ENCODE measurements around the gene OSBPL2. TPM values are rescaled to one million over a fixed set of nuclear protein-coding genes. Genes with fewer than 3 reads are reported as not detected.

OSBPL2 gene
- total RNA-seq, 1 donor from 2014 or later = 26.6 TPM

DNA sequence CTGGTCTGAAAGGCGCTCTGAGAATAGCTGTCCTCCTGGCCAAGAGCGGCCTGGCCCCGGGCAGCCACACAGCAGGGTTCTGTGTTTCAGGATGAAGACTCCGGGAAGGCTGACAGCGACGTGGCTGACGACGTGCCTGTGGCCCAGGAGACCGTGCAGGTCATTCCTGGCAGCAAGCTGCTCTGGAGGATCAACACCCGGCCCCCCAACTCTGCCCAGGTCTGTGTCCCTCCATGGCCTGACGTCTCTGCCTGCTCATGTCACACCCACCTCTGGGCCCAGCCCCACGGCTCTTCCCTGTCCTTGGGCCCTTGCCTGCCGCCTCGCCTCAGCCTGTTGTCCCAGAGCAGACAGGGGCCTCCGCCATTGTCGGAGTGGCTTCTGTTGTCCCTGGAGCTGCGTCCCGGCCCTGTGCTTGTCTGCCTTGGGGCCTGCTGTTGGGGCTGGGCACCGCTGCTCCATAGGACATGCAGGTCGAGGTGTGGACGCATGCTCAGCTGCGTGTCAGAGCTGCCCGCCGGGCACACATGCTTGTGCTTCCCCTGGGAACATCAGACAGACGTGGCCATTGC, 48.3 kb downstream of the OSBPL2 start:
- Histone ChIP-seq H3K4me1 (ENCODE audit: control insufficient read depth in 3 of 3, insufficient read depth in 3 of 3, low read length in 3 of 3) (peaks cover 11 to 27% (median 21%) of the 10 kb centered on the region in 3 donors), H3K9me3 (ENCODE audit: control insufficient read depth in 3 of 3, low read length in 3 of 3) (no peaks in the 10 kb centered on the region), H3K9ac (ENCODE audit: low read depth in 1 of 3, low read length in 3 of 3) (peak overlapping the region in 1 of 3 donors; percentile 25), H3K36me3 (ENCODE audit: control insufficient read depth in 3 of 3, insufficient read depth in 3 of 3, low read length in 3 of 3) (peaks cover 35 to 64% (median 59%) of the 10 kb centered on the region in 3 donors), H3K27me3 (ENCODE audit: control insufficient read depth in 3 of 3, insufficient read depth in 3 of 3, low read length in 3 of 3) (no peaks in the 10 kb centered on the region), H3K4me3 (ENCODE audit: low read length in 3 of 3) (no peak overlapping the region), H3K27ac (ENCODE audit: low read depth, low read length) (peak overlapping the region; percentile 59)

DNA sequence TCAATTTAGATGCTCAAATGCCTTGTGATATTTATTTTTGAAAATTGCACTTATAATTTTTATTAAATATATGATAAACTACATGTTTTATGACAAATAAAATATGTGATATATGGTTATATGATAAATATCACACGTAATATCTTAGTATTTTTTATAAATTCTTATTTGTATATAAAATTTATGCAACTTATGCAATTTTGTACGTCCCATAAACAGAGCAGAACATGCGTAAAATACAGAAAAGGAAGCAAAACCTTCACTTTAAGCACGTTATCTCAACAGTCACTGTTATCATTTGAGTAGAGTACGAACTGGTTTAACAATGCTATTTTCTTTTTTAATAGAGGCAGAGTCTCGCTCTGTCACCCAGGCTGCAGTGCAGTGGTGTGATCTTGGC, 48.8 kb downstream of the OSBPL2 start:
- H3K4me3 ChIP-seq (ENCODE audit: low read length in 3 of 3) = no peak overlapping the region
- H3K9ac ChIP-seq (ENCODE audit: low read depth in 1 of 3, low read length in 3 of 3) = no peak overlapping the region
- no peak overlapping the region for H3K27ac ChIP-seq (ENCODE audit: low read depth, low read length)
- H3K27me3 ChIP-seq (ENCODE audit: control insufficient read depth in 3 of 3, insufficient read depth in 3 of 3, low read length in 3 of 3) = no peaks in the 10 kb centered on the region
- H3K4me1 ChIP-seq (ENCODE audit: control insufficient read depth in 3 of 3, insufficient read depth in 3 of 3, low read length in 3 of 3) = peaks cover 11 to 25% (median 21%) of the 10 kb centered on the region in 3 donors
- H3K36me3 ChIP-seq (ENCODE audit: control insufficient read depth in 3 of 3, insufficient read depth in 3 of 3, low read length in 3 of 3) = peaks cover 35 to 62% (median 57%) of the 10 kb centered on the region in 3 donors
- H3K9me3 ChIP-seq (ENCODE audit: control insufficient read depth in 3 of 3, low read length in 3 of 3) = no peaks in the 10 kb centered on the region

DNA sequence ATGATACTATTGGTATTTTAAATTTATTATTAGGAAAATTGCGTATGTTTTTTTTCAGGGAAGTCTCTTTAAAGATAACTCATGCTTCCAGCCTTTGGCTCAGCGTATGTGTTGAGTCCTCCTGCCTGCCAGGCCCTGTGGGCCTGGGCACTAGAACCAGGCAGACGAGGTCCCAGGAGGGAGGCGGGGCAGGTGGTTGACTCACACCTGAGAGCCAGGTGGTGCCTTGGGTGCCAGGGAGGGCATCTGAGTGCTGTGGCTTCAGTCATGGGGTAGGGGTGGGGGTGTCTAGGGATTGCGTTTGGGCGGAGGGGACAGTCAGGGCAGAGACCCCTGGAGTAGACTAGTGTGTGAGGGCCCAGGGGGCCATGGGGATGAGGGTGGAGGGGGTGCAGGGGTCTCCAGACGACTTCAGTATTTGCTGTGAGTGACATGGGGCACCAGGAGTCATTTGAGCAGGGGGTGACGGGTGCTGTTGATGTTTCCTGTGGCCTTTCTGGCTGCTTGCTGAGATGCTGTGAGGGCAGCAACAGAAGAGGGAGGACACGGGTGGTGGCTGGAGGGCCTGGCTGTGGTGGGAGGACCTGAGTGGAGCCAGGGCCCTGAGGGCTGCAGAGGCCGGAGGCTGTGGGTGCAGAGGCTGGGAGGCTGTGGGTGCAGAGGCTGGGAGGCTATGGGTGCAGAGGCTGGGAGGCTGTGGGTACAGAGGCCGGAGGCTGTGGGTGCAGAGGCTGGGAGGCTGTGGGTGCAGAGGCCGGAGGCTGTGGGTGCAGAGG, 49.6 kb downstream of the OSBPL2 start:
- H3K27ac ChIP-seq (ENCODE audit: low read depth, low read length) = no peak overlapping the region
- no peak overlapping the region for H3K9ac ChIP-seq (ENCODE audit: low read depth in 1 of 3, low read length in 3 of 3)
- H3K36me3 ChIP-seq (ENCODE audit: control insufficient read depth in 3 of 3, insufficient read depth in 3 of 3, low read length in 3 of 3) = peaks cover 35 to 63% (median 55%) of the 10 kb centered on the region in 3 donors
- H3K4me1 ChIP-seq (ENCODE audit: control insufficient read depth in 3 of 3, insufficient read depth in 3 of 3, low read length in 3 of 3) = peaks cover 6 to 18% (median 14%) of the 10 kb centered on the region in 3 donors
- no peaks in the 10 kb centered on the region for H3K9me3 ChIP-seq (ENCODE audit: control insufficient read depth in 3 of 3, low read length in 3 of 3)
- H3K27me3 ChIP-seq (ENCODE audit: control insufficient read depth in 3 of 3, insufficient read depth in 3 of 3, low read length in 3 of 3) = no peaks in the 10 kb centered on the region
- no peak overlapping the region for H3K4me3 ChIP-seq (ENCODE audit: low read length in 3 of 3)

DNA sequence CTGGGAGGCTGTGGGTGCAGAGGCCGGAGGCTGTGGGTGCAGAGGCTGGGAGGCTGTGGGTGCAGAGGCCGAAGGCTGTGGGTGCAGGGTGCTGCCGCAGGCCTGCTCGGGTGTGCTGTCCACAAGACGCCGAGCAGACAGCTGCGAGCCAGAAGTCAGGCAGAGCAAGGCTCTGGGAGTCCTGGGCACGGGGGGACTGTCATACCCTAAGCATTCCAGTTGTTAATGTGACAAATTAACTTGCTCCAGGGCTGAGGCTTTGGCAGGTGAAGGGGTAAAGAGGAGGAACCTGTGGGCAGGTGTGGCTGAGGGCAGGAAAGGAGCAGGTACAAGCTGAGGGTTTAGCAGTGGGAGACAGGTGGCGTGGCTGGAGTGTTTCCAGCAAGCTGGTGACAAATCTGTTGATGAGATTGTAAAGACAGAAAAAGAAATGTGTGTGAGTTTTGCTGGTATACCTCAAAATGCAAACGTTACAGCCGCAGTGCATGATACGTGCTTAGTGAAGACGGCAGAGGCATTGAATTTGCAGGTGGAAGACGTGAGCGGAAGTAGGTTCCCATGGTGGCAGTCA, 50.3 kb downstream of the OSBPL2 start:
- peaks cover 0 to 11% (median 8%) of the 10 kb centered on the region in 3 donors for H3K4me1 ChIP-seq (ENCODE audit: control insufficient read depth in 3 of 3, insufficient read depth in 3 of 3, low read length in 3 of 3)
- no peak overlapping the region for H3K9ac ChIP-seq (ENCODE audit: low read depth in 1 of 3, low read length in 3 of 3)
- H3K9me3 ChIP-seq (ENCODE audit: control insufficient read depth in 3 of 3, low read length in 3 of 3) = no peaks in the 10 kb centered on the region
- no peak overlapping the region for H3K27ac ChIP-seq (ENCODE audit: low read depth, low read length)
- H3K27me3 ChIP-seq (ENCODE audit: control insufficient read depth in 3 of 3, insufficient read depth in 3 of 3, low read length in 3 of 3) = no peaks in the 10 kb centered on the region
- peaks cover 40 to 65% (median 58%) of the 10 kb centered on the region in 3 donors for H3K36me3 ChIP-seq (ENCODE audit: control insufficient read depth in 3 of 3, insufficient read depth in 3 of 3, low read length in 3 of 3)
- H3K4me3 ChIP-seq (ENCODE audit: low read length in 3 of 3) = no peak overlapping the region

DNA sequence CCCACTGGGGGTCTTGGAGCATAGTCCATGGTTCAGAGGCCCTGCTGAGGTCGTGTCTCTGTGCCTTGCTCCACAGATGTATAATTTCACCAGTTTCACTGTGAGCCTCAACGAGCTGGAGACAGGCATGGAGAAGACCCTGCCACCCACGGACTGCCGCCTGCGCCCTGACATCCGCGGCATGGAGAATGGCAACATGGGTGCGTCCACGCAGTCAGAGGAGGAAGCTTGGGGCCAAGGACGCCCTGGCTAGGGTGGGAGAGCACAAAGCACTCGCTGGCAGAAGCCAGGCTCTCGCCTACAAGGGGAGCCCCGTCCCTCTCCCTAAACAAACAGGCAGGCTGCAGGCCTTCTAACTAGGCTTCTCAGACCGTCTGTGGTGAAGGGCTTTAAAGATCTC, 50.8 kb downstream of the OSBPL2 start:
- Histone ChIP-seq H3K9ac (ENCODE audit: low read depth in 1 of 3, low read length in 3 of 3) (no peak overlapping the region), H3K4me1 (ENCODE audit: control insufficient read depth in 3 of 3, insufficient read depth in 3 of 3, low read length in 3 of 3) (peaks cover 0 to 10% (median 5%) of the 10 kb centered on the region in 3 donors), H3K27me3 (ENCODE audit: control insufficient read depth in 3 of 3, insufficient read depth in 3 of 3, low read length in 3 of 3) (no peaks in the 10 kb centered on the region), H3K36me3 (ENCODE audit: control insufficient read depth in 3 of 3, insufficient read depth in 3 of 3, low read length in 3 of 3) (peaks cover 45 to 65% (median 57%) of the 10 kb centered on the region in 3 donors), H3K27ac (ENCODE audit: low read depth, low read length) (no peak overlapping the region), H3K9me3 (ENCODE audit: control insufficient read depth in 3 of 3, low read length in 3 of 3) (no peaks in the 10 kb centered on the region), H3K4me3 (ENCODE audit: low read length in 3 of 3) (no peak overlapping the region)

DNA sequence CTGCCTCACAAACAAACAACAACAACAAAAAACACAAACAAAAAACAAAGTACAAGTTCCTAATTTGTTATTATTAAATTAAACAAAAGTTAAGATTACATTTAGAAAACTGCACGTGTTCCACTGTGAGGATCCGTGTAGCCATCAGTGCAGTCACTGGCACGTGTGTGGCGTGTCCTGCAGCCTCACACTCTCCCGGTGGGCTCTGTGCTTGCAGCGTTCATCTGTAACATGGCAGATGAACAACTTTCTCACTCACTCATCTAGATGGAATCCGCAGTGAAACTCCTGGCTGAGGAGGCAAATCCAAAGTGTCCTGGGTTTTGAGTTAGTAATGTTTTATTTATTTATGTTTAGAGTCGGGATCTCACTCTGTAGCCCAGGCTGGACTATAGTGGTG, 51.6 kb downstream of the OSBPL2 start:
- Histone ChIP-seq H3K4me1 (ENCODE audit: control insufficient read depth in 3 of 3, insufficient read depth in 3 of 3, low read length in 3 of 3) (peaks cover 0 to 10% (median 5%) of the 10 kb centered on the region in 3 donors), H3K9me3 (ENCODE audit: control insufficient read depth in 3 of 3, low read length in 3 of 3) (no peaks in the 10 kb centered on the region), H3K4me3 (ENCODE audit: low read length in 3 of 3) (no peak overlapping the region), H3K36me3 (ENCODE audit: control insufficient read depth in 3 of 3, insufficient read depth in 3 of 3, low read length in 3 of 3) (peaks cover 51 to 59% (median 53%) of the 10 kb centered on the region in 3 donors), H3K9ac (ENCODE audit: low read depth in 1 of 3, low read length in 3 of 3) (no peak overlapping the region), H3K27ac (ENCODE audit: low read depth, low read length) (no peak overlapping the region), H3K27me3 (ENCODE audit: control insufficient read depth in 3 of 3, insufficient read depth in 3 of 3, low read length in 3 of 3) (no peaks in the 10 kb centered on the region)

DNA sequence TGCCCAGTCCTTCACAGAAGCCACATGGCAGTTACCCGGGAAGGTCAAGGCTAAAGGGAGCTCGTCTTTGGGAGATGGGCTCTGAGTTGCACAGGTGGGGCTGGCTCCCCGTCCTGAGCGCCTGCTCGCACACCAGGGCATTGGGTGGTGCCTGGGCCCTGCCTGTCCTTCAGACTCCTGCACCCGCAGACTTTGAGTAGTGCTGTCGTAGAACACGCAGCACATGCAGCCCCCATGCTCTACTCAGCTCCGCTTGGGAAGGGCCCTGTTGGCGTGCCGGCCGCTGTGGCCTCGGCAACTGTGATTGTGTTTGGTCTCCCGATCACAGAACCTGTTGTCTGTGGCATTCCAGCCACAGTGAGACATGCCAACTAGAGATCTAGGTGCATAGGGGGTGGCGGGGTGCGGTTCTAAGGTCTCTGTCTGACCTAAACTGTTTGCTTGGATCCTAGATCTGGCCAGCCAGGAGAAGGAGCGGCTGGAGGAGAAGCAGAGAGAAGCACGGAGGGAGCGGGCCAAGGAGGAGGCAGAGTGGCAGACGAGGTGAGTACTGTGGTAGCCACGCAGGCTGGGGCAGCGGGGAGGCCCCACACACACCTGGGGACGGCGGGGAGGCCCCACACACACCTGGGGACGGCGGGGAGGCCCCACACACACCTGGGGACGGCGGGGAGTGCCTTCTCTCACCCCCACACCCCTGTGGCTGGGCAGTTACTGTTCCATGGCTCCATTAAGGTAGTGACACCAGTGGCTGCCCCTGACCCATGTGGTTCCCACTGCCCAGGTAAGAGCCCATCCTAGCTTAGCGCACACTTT, 53.1 kb downstream of the OSBPL2 start:
- H3K4me3 ChIP-seq (ENCODE audit: low read length in 3 of 3) = no peak overlapping the region
- peaks cover 54 to 59% (median 55%) of the 10 kb centered on the region in 3 donors for H3K36me3 ChIP-seq (ENCODE audit: control insufficient read depth in 3 of 3, insufficient read depth in 3 of 3, low read length in 3 of 3)
- H3K9me3 ChIP-seq (ENCODE audit: control insufficient read depth in 3 of 3, low read length in 3 of 3) = no peaks in the 10 kb centered on the region
- no peak overlapping the region for H3K9ac ChIP-seq (ENCODE audit: low read depth in 1 of 3, low read length in 3 of 3)
- no peaks in the 10 kb centered on the region for H3K27me3 ChIP-seq (ENCODE audit: control insufficient read depth in 3 of 3, insufficient read depth in 3 of 3, low read length in 3 of 3)
- H3K27ac ChIP-seq (ENCODE audit: low read depth, low read length) = no peak overlapping the region
- H3K4me1 ChIP-seq (ENCODE audit: control insufficient read depth in 3 of 3, insufficient read depth in 3 of 3, low read length in 3 of 3) = peaks cover 0 to 4% (median 3%) of the 10 kb centered on the region in 3 donors

DNA sequence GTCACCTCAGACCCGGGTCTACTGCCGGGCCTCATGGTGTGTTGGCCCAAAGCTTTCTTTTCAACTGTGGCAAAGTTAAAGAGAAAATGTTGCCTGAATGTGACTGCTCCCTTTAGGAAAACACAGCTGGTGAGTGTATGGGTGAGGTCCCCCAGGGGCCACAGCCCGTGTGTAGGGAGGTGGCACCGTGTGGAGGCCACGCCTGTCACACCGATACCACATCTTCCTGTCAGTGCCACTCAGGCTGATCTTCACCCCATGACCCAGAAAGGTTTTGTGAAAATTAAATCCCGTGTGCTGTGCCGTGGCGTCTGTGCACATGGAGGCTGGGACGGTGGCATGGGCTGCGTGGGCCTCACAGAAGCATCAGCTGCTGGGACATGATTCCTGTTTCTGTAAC, 53.8 kb downstream of the OSBPL2 start:
- no peaks in the 10 kb centered on the region for H3K4me1 ChIP-seq (ENCODE audit: control insufficient read depth in 3 of 3, insufficient read depth in 3 of 3, low read length in 3 of 3)
- H3K27ac ChIP-seq (ENCODE audit: low read depth, low read length) = no peak overlapping the region
- no peaks in the 10 kb centered on the region for H3K9me3 ChIP-seq (ENCODE audit: control insufficient read depth in 3 of 3, low read length in 3 of 3)
- H3K9ac ChIP-seq (ENCODE audit: low read depth in 1 of 3, low read length in 3 of 3) = no peak overlapping the region
- no peak overlapping the region for H3K4me3 ChIP-seq (ENCODE audit: low read length in 3 of 3)
- H3K27me3 ChIP-seq (ENCODE audit: control insufficient read depth in 3 of 3, insufficient read depth in 3 of 3, low read length in 3 of 3) = no peaks in the 10 kb centered on the region
- H3K36me3 ChIP-seq (ENCODE audit: control insufficient read depth in 3 of 3, insufficient read depth in 3 of 3, low read length in 3 of 3) = peaks cover 51 to 59% (median 54%) of the 10 kb centered on the region in 3 donors

DNA sequence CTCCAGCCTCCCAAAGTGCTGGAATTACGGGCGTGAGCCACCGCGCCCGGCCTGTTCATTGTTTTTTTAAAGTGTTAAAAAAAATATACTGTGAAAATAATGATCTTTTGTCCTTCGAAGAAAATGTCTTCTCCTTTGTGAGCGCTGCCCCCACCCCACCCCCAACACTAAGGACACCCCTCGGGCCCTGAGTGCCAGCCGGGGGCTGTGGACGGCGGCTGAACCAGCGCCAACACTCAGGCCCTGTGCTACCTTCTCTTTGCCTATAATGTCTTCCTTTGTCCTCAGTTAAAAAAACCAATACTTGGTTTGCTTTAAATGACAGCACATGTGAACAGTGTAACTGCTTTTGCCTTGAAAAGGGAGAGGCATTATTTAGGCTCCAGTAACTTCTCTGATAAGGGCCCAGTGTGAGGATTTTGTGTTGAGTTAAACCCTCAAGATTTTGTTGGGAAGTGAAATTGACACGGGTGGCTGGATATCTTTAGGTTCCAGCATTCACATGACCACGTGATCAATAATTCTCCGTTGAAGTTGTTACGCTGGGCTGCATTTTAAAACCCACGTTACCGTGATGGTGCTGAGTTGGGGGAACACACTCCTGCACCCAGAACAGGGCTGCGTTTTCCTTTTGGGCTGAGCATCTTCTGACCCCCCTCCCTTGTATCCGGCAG, 54.9 kb downstream of the OSBPL2 start:
- no peaks in the 10 kb centered on the region for H3K4me1 ChIP-seq (ENCODE audit: control insufficient read depth in 3 of 3, insufficient read depth in 3 of 3, low read length in 3 of 3)
- peaks cover 51 to 55% (median 54%) of the 10 kb centered on the region in 3 donors for H3K36me3 ChIP-seq (ENCODE audit: control insufficient read depth in 3 of 3, insufficient read depth in 3 of 3, low read length in 3 of 3)
- H3K27ac ChIP-seq (ENCODE audit: low read depth, low read length) = no peak overlapping the region
- no peaks in the 10 kb centered on the region for H3K9me3 ChIP-seq (ENCODE audit: control insufficient read depth in 3 of 3, low read length in 3 of 3)
- no peak overlapping the region for H3K9ac ChIP-seq (ENCODE audit: low read depth in 1 of 3, low read length in 3 of 3)
- no peak overlapping the region for H3K4me3 ChIP-seq (ENCODE audit: low read length in 3 of 3)
- no peaks in the 10 kb centered on the region for H3K27me3 ChIP-seq (ENCODE audit: control insufficient read depth in 3 of 3, insufficient read depth in 3 of 3, low read length in 3 of 3)

Data from skeletal muscle tissue (tissue), 4 donors.